Dermis blood vessel endothelial cell (primary cell): Measurements from ENCODE around the gene CHST11. TPM values are rescaled to one million over a fixed set of nuclear protein-coding genes. Genes with fewer than 3 reads are reported as not detected.
"Not testable (repeated sequence)": the region's sequence is repeated elsewhere in the genome, so short reads cannot be mapped to it uniquely, and the experiment has no call there.

Experiments
- DNase-seq: peaks from one replicate; pipeline ENCODE4 v3.0.0; 2010
- total RNA-seq: library from RNA; depleted of rRNA; stranded (reverse); fragments of >200 nt; gene quantifications from 2 replicates; pipeline ENCODE4 v1.2.3, GENCODE V29; 2014

Gene CHST11
- total RNA-seq, 1 donor from 2014 or later, result 10.0 TPM

GRCh38 chr12:104605685-104606084 lies 148.9 kb downstream of the CHST11 start:
- no peak for DNase-seq

- no peak for DNase-seq
Observed at GRCh38 chr12:104608998-104609397, 152.2 kb downstream of the CHST11 start.

DNA sequence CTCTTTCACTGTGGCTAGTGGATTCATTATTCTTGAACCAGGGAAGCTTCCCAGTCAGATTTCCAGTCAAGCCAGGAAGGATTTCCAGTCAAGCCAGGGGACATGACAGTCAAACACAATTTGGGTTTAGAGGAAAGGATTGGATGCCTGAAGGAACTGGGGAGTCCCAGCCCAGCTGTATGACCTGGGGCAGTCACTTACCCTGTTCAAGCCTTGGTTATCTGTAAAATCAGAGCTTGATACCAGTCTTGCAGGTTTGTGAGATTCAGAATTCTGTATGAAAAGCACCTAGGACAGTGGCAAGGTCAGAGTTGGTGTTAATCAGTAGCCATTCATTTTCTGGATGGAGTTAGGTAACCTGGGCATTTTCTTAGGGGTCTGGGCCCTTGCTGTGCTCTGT lies 152.7 kb downstream of the CHST11 start:
- DNase-seq, result no peak

DNA sequence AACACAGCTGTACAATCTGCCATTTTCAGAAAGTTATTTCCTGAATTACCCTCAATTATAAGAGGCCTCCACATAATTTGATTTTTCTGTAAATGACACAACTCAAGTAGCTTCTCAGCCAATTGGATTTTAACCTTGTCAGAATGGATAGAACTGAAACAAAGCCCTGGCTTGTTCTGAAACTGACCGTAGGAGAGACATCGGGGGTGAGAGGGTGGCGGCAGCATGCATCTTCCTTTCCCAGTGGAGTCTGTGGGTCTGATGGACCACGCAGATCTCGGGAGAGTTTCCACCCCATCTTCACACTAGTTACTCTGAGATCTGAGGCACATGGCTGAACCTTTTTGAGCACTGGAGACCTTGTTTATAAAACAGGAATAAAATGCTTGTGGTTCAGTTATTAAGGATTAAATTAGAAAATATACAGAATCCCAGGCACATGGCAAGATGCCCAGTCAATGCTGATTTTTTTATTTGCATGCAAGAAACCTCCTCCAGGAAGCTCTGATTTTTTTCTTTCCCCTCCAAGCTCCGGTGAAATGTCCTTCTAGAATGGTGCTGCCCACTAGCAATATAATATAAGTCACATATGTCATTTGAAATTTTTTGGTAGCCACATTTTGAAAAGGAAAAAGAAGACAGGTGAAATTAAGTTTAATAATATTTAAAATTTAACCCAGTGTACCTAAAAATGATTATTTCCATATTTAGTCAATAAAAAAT lies 153.9 kb downstream of the CHST11 start:
- no peak for DNase-seq

DNA sequence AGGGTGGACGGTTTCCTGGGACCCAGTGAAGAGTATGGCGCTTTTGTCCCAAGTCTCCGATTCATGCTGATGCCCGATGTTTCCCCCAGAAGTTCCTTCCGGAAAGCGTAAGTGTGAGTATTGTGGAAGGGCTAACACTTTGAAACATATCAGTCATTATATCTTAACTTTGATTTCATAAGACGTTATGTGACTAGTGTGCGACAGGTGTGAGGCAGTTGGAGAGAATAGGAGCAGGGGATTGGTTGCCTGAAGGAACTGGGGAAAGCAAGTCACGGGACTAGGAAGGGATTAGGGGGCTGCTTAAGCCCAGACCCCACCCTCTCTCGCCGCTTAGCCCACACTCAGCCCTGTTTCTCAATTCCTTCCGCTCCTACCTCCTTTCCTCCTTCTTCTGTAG lies 154.9 kb downstream of the CHST11 start:
- DNase-seq, result no peak

- DNase-seq, result not testable (repeated sequence)
Observed at GRCh38 chr12:104613372-104613771, 156.6 kb downstream of the CHST11 start.

- no peak for DNase-seq
Observed at GRCh38 chr12:104615048-104615561, 158.4 kb downstream of the CHST11 start.

DNA sequence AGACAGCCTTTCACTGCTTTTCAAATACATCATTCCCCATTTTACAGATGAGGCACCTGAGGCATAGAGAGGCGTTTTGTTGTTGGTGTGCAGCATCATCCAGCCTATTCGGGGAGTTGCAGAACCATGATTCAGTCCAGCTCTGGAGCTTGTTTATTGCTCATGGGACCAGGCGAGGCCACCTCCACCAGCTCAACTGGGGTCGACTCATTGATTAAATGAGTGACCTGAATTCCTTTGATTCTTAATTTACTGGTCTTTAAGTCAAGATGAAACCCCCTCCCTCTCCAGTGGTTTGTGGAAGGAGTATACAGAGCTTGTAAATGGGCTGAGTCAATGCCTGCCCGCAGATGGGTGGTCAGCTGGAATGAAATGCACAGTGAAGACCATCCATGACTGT lies 161.9 kb downstream of the CHST11 start:
- no peak for DNase-seq

- DNase-seq, result no peak
Observed at GRCh38 chr12:104619305-104619704, 162.6 kb downstream of the CHST11 start.

- DNase-seq, result peak; percentile 37
Observed at GRCh38 chr12:104620837-104621531, 164.2 kb downstream of the CHST11 start.

DNA sequence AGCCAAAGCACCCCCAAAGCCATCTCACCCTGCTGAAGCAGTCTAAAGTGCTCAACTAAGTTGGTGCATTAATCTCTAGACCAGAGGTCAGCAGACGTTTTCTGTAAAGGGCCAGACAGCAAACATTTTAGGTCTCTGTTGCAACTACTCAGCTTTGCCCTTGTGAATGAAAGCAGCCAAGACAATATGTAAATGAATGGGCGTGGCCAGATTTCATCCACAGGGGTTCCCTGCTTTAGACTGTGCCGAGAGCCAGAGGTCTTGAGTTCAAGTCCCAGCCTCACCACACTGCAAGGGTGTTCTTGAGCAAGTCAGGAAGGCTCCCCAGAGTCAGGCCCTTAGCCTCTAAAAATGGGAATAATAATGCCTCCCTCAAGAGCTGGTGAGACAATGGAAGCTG lies 166.2 kb downstream of the CHST11 start:
- DNase-seq, result no peak

DNA sequence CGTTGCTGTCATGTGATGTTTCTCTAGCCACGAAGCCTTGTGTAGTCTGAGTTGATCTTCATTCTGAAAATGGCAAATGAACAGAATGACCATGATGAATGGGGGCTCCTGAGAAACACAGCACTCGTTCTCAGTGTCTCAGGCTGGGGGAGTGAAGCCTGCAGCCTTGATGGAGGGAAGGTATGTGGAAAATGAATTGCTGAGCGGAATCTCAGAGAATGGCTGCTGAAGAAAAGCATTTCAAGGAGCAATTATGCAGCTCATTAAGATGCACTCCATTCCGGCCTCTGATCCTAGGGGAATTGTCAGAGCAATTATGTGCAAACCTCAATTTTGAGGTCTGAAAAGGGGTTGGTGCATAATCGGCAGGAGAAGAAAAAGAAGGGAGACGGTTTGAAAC lies 167.1 kb downstream of the CHST11 start:
- DNase-seq, result no peak

DNA sequence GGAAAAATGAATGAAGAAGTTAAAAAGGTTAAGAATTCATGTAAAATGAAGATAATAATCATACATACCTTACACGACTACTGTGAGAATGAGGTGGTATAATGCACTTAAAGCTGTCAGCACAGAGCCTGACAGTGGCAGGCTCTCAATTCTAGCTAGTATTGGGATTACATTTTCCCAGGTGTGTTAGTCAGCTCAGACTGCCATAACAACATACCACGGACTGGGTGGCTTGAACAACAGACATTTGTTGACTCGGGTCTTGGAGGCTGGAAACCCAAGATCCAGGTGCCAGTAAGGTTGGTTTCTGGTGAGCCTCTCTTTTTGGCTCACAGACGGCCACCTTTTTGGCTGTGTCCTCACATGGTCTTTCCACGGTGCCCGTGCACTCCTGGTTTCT lies 167.8 kb downstream of the CHST11 start:
- DNase-seq, result no peak

DNA sequence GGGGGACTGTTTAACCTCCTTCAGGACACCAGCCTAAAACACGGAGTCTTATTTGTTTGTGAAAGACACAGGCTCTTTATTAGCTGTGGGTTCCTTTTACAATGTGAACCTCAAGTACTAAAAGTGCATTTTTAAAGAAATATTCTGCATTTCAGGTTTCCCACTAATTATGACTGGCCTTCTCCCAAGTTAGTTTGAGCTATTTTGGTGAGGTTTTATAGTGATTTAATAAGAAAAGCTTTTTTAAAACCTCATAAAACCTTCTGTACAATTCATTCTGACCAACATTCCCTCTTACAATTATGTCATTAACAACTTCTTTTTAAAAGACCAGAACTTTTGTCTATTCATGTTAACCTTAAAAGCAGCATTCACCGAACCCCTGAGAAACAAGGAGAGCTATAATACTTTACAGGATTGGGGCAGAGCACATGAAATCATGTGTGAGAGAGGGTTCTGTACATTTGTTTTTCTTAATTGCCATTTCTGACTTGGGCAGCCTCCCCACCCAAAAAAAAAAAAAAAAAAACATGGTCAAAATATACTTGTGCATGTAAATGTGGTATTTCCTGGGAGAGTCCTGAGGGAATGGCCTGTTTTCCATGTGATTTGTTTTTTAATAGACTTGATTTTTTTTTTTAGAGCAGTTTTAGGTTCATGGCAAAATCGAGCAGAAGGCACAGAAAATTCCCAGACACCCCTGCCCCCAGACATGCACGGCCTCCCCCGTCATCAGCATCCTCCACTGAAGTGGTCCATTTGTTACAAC lies 169.5 kb downstream of the CHST11 start:
- no peak for DNase-seq

DNA sequence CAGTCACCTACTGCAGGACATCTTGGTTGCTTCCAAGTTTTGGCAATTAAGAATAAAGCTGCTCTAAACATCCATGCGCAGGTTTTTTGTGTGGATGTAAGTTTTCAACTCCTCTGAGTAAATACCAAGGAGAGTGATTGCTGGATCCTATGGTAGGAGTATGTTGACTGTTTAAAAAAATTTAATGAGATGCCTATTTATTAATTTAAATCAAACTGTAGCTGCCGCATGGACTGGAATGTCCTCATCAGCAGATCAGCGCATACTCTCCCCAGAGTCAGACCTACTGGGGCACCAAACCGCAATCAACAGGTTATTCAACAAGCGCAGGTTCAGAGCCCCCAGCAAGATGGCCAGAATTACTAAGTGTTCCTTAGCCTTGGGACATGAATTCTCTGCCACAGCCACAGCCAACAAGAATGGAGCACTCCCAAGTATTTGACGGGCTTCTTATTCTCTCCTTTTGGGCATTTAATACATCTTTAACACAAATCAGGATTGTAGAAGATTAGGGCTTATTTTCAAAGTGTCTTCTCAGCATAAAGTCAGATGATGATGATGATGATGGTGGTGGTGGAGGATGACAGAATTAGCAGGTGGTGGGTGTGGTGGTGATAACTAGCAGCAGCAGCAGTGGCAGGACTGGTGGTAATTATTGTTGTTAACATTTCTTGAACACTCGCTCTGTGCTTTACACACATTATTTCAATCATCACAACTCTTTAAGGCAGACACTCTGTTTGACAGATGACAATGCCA lies 170.7 kb downstream of the CHST11 start:
- no peak for DNase-seq

DNA sequence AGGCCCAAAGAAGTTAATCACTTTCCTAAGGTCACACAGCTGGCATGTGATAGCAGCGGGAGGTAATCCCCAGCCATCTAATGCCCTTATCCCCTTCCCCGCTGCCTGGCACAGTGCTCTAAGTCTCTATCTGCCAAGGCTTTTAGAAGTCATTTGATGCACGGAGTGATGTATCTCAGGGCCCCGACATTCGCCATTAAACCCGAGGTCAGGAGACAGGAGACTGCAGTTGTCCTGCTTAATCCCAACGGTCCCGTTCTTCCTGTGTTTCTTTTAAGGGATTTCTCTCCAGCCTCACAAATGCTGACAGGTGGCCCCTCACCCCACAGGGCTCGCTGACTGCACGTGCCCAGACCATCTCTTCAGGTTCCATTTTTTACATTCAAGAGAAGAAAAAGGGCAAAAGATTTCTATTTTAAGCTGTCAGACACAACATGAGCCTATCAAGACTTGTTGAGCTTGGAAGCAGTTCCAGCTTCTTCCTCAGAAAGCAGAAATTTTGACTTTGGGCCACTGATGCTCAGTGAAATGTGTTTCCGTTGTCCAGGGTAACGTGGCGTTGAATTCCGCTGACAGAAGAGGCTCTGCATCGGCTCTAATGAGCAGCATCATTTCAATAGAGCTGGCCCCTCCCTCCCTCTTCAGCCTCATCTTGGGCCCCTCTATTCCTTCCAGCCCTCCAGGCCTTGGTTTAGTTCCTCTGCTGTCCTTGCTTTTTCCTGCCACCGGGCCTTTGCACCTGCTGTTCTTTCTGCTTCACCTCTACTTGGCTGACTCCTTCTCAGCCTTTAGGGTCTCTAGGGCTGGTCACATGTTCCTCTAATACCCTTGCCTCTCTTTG lies 171.5 kb downstream of the CHST11 start:
- no peak for DNase-seq

DNA sequence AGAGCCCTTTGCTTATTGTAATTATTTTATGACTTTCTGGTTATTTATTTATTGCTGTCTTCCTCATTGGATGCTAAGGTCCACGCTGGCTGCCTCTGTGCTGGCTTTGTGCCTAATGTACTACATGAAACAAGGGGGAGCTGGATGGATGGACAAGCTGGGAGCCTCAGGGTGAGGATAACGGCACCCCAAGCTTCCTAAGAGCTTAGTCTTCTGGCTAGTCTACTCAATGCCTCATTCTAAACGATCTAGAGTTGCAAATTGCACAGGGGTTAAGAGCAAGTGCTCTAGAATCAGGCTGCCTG lies 172.0 kb downstream of the CHST11 start:
- no peak for DNase-seq

DNA sequence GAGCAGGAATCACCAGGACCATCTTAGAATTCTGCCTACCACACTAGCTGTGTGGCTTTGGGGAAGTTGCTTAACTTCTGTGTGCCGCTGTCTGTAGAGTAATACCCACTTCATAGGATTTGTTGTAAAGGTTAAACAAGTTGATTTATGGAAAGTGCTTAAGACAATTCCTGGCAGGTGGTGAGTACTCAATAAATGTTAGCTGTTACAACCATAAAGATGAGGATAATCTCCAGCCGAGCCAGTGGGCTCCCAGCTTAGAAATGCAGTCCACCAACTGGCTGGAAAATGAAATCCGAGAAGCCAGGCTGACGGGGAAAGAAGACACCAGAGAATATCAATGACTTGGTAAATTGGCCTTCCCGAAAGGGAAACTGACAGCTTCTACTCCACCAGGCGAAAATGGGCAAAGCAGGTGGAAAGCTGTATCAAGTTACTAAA lies 173.5 kb downstream of the CHST11 start:
- DNase-seq, result no peak

DNA sequence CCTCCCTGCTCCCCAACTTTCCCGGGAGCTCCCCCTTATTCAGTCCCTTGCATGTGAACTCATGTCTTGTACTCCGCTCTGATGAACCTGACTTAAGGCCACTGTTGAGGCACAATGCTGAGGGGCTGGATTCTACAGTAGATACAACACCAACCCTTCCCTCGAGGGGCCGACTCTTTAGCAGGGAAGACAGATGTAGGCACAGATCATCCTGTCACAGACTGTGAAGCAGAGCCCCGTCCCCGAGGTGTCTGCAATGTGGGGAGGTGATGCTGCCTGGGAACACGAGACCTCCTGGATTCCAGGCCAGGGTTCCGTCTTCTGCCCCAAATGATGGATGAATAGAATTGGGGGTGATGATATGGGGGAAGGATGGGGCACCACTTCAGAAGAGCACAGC lies 175.1 kb downstream of the CHST11 start:
- DNase-seq, result no peak

DNA sequence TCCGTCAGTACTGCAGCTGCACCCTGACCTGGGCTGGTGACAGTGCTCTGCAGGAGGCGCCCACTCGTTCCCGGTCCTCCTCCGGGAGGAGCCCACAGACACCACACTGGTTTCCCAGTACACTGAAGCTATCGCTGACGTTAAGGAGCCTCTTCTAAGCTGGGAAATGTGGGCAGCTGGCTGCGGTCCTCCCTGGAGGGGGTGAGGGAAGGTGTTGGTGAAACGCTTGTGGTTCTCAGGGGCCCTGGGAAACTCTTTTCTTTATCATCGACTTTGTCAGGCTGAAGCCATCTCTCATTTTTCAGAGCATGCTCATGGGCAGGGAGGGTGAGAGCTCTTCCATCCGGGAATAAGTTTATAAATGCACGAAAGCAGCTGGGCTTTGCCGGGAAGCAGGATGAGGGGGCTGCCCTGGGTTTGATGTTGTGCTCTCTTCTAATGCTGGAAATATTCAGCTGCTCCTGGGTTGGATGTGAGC lies 176.0 kb downstream of the CHST11 start:
- DNase-seq, result no peak

DNA sequence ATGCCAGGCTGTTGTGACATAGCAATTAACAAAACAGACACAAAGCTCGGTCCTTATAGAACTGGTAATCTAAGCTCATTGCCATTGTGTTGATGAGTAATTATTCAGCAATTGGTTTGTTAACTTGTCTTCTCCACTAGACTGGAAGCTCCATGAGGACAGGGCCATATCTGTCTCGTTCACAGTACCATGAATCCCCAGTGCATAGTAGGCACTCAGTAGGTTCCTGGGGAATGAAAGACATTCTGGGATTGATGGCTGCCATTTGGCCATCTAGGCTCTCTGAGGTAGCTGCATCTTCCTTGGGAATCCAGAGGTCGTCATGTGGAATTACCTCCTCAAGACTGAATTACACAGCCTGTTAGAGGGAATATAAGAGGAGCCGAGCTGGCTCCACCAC lies 177.3 kb downstream of the CHST11 start:
- no peak for DNase-seq

- DNase-seq, result no peak
Observed at GRCh38 chr12:104634852-104635251, 178.1 kb downstream of the CHST11 start.
